Suppressor macrophage treated with lipopolysaccharide for 4 hours (primary cell): Measurements from ENCODE around the gene TBCE.
A peak's percentile ranks its signal among the peaks of the same experiment; 100 is the strongest.
"Not testable (repeated sequence)": the region's sequence is repeated elsewhere in the genome, so short reads cannot be mapped to it uniquely, and the experiment has no call there.

Source experiments
- DNase-seq: peaks from one replicate; pipeline ENCODE4 v3.0.0-alpha.2; 2020

The TBCE gene

GRCh38 chr1:235457856-235458255 is 90.6 kb downstream of the TBCE start:
- DNase-seq = not testable (repeated sequence)

GRCh38 chr1:235460770-235461169 is 93.5 kb downstream of the TBCE start:
- peak; percentile 80 for DNase-seq

- DNase-seq = no peak
Observed at GRCh38 chr1:235461954-235462353, 94.7 kb downstream of the TBCE start.

GRCh38 chr1:235462832-235463231 is 95.6 kb downstream of the TBCE start:
- DNase-seq = not testable (repeated sequence)

- no peak for DNase-seq
Observed at GRCh38 chr1:235465066-235465465, 97.8 kb downstream of the TBCE start.

GRCh38 chr1:235468004-235468403 is 100.8 kb downstream of the TBCE start:
- DNase-seq = no peak

- DNase-seq = no peak
Observed at GRCh38 chr1:235468970-235469369, 101.7 kb downstream of the TBCE start.

- DNase-seq = not testable (repeated sequence)
Observed at GRCh38 chr1:235469897-235470296, 102.7 kb downstream of the TBCE start.

- DNase-seq = no peak
Observed at GRCh38 chr1:235470741-235471439, 103.7 kb downstream of the TBCE start.

GRCh38 chr1:235473806-235474205 is 106.6 kb downstream of the TBCE start:
- DNase-seq = peak; percentile 14

- no peak for DNase-seq
Observed at GRCh38 chr1:235483090-235483489, 115.9 kb downstream of the TBCE start.

- DNase-seq = no peak
Observed at GRCh38 chr1:235485558-235485957, 118.3 kb downstream of the TBCE start.

GRCh38 chr1:235486321-235486720 is 119.1 kb downstream of the TBCE start:
- DNase-seq = no peak

GRCh38 chr1:235491644-235492043 is 124.4 kb downstream of the TBCE start:
- DNase-seq = no peak

GRCh38 chr1:235494531-235494930 is 127.3 kb downstream of the TBCE start:
- DNase-seq = no peak

- DNase-seq = no peak
Observed at GRCh38 chr1:235495030-235495429, 127.8 kb downstream of the TBCE start.

- DNase-seq = no peak
Observed at GRCh38 chr1:235495551-235495950, 128.3 kb downstream of the TBCE start.

GRCh38 chr1:235500971-235501540 is 133.8 kb downstream of the TBCE start:
- DNase-seq = no peak
